CD4-positive, alpha-beta T cell treated with Interleukin-10 for 1 hour (primary cell): ENCODE data around the gene MINDY4B.

Experiments
- DNase-seq: peaks from one replicate; pipeline ENCODE4 v3.0.0-alpha.2; 2020

The MINDY4B gene

GRCh38 chr3:150843241-150843640, 62.0 kb downstream of the MINDY4B start:
- no peak for DNase-seq

DNA sequence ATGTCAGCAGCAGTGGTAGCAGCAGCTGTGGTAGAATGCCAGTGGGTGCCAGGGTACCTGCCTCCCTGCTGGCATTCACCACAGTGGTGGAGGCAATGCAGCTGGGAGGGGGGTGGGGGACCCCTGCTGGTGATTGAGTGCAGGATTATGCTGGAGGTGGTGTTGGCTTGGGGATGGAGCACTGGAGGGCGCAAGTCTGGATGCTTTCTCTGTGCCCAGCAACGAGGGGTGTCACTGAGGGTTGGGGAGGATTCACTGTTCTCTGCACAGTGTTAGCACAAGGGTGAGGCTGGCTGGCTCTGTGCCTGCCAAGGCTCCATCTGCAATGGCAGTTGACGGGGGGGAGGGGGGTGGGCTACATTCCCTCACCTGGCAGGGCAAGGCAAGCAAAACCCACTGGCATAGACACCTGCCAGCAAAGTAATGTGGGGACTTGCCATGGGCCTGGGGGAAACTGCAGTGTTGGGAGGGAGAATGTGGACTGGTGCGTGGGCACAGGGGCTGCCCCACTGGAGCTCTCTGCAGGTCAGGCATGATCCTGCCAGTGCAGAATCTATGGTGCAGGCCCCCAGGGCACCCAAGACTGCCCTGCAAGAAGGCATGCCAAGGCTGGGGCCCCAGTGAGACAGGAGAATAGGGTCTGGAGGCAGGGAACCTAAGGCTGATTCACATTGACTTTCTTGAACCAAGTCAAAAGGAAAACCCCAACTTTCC, 64.3 kb downstream of the MINDY4B start:
- DNase-seq = no peak

DNA sequence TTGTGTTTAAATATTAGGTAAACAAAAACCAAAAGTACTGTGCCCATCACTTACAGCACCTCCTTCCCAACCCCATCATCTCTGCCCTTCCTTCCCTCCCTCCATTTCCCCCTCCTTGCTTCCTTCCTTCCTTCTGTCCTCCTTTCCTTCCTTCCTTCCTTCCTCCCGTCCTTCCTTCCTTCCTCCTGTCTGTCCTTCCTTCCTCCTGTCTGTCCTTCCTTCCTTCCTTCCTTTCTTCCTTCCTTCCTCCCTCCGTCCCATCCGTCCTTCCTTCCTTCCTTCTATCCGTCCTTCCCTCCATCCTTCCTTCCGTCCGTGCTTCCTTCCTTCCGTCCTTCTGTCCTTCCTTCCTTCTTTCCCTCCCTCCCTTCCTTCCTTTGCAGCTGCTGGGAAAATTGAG, 74.5 kb downstream of the MINDY4B start:
- DNase-seq = no peak

DNA sequence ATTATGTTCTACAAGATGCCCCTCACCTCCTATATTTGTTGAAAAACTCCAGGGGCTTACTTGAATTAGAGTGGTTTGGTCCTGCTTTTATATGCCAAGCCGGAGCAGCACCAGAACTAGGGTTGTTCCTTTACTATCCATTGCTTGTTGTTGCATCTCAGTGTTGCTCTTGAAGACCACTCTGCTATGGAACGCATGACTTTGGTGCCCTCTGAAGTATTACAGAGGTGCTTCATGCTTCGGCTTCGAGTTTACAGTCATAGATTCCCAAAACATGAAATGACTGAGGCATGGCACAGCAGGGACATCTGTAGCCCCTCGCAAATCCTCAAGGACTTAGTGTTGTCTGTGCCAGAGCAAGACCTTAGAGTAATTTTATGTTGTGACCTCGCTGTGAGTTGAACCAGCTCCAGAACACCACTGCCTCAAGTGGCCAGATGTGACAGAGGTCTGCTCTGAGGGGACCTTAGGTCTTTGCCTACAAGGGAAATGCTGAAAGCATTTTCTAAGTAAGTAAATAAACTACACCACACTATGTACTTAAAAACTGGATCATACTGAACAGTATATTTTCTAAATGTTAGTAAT, 75.1 kb downstream of the MINDY4B start:
- DNase-seq = peak; percentile 6

DNA sequence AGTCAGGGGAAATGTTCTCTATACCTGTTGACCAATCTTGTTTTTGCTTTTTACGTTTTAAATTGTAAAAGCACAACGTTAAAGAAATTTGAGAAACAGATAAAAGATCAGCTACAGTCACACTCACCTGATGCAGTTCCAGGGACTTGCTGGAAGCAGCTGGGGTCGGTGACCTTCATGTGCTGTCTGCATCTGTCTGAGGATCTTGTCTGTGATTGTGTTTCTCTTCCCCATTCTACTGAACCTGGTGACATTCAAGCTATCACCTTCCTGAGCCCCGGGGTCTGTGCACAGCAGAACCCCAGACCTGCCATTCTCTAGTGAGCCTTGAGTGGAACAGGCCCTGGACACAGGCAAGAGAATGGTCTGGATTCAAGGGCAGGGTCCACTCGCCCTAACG, 75.8 kb downstream of the MINDY4B start:
- DNase-seq = no peak

DNA sequence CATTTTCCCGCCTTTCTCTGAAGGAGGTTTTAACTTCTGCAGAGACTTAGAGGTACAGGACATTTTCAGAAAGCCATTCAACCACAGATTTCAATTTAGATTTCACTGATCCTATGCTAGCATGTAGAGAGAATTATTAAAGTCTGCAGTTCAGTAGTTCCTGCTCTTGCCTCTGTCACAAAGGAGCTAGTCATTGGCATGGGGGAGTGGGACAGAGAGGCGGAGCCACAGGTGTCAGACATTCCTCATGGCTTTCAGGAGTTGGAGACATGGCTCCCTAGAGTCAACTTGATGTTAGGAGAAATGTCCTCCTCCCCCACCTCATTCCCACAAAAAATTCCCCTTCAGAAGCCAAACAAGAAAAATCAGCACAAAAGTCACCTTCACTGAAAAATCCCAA, 76.2 kb downstream of the MINDY4B start:
- DNase-seq = no peak

- DNase-seq = no peak
Observed at GRCh38 chr3:150828261-150828660, 77.0 kb downstream of the MINDY4B start.

DNA sequence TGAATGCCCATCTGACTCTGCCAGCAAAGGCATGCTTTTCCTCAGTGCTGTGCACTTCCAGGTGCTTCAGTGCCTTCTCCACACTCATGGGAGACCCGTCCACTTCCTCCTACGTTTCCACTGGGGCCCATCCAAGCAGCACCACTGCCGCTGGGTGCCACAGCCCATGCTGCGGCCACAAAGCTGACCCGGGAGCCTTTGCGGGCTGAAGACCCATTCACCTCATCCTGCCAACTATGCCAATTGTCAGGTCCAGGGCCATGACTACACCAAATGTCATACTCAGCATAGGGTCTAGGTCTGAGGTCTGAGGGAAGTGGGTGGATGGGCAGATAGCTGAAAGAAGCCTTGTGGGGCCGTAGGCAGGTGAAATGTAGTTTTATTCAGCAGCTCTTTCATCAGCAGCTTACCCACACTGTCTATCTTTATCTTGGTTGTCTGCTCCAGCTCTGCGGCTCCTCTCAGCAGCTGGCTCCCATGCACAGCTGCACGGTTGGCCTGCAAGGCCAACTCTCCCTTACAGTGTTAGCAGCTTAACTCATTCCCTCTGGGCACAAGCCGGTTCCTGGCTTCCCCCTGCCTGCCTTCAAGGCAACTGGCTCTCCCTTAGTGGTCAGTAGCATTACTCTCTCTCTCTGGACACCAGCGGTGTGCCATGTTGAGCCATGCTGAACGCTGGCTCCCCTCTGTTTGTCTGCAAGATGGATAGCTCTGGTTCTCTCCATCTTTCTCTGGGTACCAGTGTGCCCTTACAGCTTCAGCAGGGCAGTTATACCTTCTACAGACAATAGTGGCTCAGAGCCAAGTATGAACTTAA, 78.6 kb downstream of the MINDY4B start:
- DNase-seq = no peak

GRCh38 chr3:150825916-150826377, 79.3 kb downstream of the MINDY4B start:
- no peak for DNase-seq

GRCh38 chr3:150825192-150825915, 79.9 kb downstream of the MINDY4B start:
- DNase-seq = no peak

DNA sequence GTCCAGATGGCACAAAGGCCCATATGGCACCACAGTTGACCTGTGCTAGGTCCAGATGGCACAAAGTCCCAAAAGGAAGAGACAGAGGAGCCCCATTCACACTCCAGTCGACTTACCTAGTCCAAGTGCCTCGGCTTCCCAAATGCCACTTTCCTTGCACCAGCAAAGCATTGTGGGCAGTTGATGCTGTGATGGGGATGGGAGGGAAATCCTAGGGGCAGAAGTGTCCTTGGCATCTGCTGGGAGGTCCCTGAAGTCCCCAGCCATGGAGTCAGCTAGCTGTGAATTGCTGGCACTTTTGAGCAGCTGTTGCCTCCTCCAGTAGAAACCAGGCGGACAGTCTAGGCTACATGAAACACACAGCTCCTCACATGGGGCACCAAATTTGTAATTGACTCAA, 82.0 kb downstream of the MINDY4B start:
- no peak for DNase-seq

GRCh38 chr3:150822636-150823035, 82.6 kb downstream of the MINDY4B start:
- no peak for DNase-seq
